Cardiac fibroblast (primary cell): Measurements from ENCODE around the gene DUSP10.

Experiments
- DNase-seq, 2 donors: peaks; one replicate each; pipeline versions ENCODE4 v3.0.0 to v3.0.0-alpha.2; 2010; ENCODE audit warnings: low read depth in 2 of 2
- H3K4me3 ChIP-seq, 2 donors: replicated peaks in 1 of 2; 1 replicate in 1 of 2; 2 replicates in 1 of 2; pipeline ENCODE4 v1.5.1; 2011; ENCODE audit warnings: low read depth in 2 of 2, low read length in 2 of 2, mild to moderate bottlenecking in 2 of 2, moderate library complexity in 1 of 2
- CTCF ChIP-seq: IDR thresholded peaks from one replicate; pipeline ENCODE4 v1.5.1; 2011; ENCODE audit warnings: low read depth, mild to moderate bottlenecking, low read length, inconsistent platforms

DUSP10 gene

DNA sequence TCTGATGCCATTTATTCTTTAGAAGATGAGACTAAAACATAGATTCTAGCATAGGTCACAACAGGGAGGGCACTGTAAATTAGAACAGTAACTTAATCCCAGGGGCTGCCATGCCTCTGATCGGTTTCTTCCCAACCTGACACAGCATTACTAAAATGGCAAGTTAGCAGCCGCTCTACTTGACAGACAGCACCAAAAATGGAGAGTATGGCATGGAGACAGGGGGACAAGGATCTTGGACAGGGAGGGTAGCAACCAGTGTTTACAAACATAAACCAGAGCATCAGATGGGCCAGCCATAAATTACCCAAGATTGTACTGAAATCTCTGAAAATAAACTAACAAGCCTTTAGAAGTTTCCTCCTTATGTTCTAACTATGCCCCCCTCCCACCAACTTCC lies 5.9 kb downstream of the DUSP10 start:
- TF ChIP-seq CTCF = no peak
- no peak for DNase-seq
- no peak overlapping the region for H3K4me3 ChIP-seq

DNA sequence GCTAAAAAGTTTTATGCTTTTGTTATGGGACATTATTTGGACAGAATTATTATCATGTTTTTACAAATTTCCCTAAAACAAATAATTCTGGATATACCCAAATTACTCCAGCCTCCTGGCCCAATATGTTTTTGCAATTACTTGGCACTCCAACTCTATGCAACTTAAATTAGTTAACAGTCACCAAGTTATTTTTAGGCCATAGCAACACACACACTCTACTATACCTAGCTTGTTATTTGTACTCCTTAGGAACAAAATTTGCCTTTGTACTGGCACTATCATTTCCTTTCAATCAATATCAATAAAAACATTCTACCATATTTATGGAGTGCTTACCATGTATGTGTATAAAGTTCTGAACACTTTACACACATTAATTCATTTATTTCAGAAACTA lies 7.7 kb downstream of the DUSP10 start:
- no peak for DNase-seq
- TF ChIP-seq CTCF = no peak
- H3K4me3 ChIP-seq = no peak overlapping the region

GRCh38 chr1:221732052-221732451 lies 9.8 kb downstream of the DUSP10 start:
- no peak for DNase-seq
- no peak overlapping the region for H3K4me3 ChIP-seq
- no peak for TF ChIP-seq CTCF

DNA sequence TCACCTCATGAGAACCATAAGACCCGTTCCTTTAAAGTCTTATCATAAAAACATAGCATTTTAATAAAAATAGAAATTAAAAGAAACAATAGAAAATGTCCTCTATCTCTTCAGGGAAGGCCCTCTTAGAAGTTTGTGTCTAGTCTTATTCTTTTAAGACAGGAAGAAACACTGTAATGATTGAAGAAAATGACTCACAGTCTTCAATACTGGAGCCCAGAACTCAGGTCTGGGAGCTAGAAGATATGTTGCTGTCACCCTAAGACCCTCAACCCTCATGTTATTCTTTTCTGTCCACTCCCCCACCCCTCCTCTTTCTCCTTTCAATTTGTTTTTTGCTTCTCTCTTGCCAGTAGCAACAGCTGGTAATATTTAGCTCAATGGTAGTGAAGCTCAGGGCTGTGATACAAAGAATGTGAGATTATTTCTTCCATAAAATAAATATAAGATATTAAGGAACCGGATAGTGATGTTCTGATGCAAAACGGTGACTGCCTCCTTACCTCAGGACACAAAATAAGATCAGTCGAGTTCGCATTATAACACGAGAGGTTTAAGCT lies 12.0 kb downstream of the DUSP10 start:
- TF ChIP-seq CTCF = no peak
- H3K4me3 ChIP-seq = no peak overlapping the region
- DNase-seq = no peak

- no peak for DNase-seq
- TF ChIP-seq CTCF = no peak
- H3K4me3 ChIP-seq = no peak overlapping the region
Measured at GRCh38 chr1:221728037-221728505, 13.8 kb downstream of the DUSP10 start.

GRCh38 chr1:221727146-221728036 lies 14.5 kb downstream of the DUSP10 start:
- no peak for TF ChIP-seq CTCF
- H3K4me3 ChIP-seq = no peak overlapping the region
- no peak for DNase-seq
